GDM1 (cell line): Measurements from ENCODE around the gene PACS2.
"Not testable (repeated sequence)": the region's sequence is repeated elsewhere in the genome, so short reads cannot be mapped to it uniquely, and the experiment has no call there.

ENCODE experiments used
- DNase-seq: peaks from one replicate; lab custom pipeline; 2025; lab: John Stamatoyannopoulos, UW

Gene PACS2

GRCh38 chr14:105315941-105316576 lies 1.5 kb downstream of the PACS2 start:
- DNase-seq = no peak

GRCh38 chr14:105316577-105316941 lies 2.0 kb downstream of the PACS2 start:
- DNase-seq = no peak

GRCh38 chr14:105316968-105317510 lies 2.5 kb downstream of the PACS2 start:
- DNase-seq = no peak

GRCh38 chr14:105317546-105317945 lies 3.0 kb downstream of the PACS2 start:
- no peak for DNase-seq

GRCh38 chr14:105322791-105323556 lies 8.4 kb downstream of the PACS2 start:
- no peak for DNase-seq

GRCh38 chr14:105323663-105324062 lies 9.1 kb downstream of the PACS2 start:
- DNase-seq = no peak

GRCh38 chr14:105324080-105324778 lies 9.7 kb downstream of the PACS2 start:
- no peak for DNase-seq

- no peak for DNase-seq
Measured at GRCh38 chr14:105324871-105325270, 10.3 kb downstream of the PACS2 start.

GRCh38 chr14:105325303-105325702 lies 10.8 kb downstream of the PACS2 start:
- DNase-seq = no peak

- DNase-seq = no peak
Measured at GRCh38 chr14:105325716-105326567, 11.4 kb downstream of the PACS2 start.

GRCh38 chr14:105326568-105326867 lies 12.0 kb downstream of the PACS2 start:
- no peak for DNase-seq

- DNase-seq = no peak
Measured at GRCh38 chr14:105326891-105327694, 12.5 kb downstream of the PACS2 start.

GRCh38 chr14:105327695-105328045 lies 13.1 kb downstream of the PACS2 start:
- DNase-seq = not testable (repeated sequence)

- DNase-seq = no peak
Measured at GRCh38 chr14:105328070-105328677, 13.6 kb downstream of the PACS2 start.

GRCh38 chr14:105328678-105329390 lies 14.3 kb downstream of the PACS2 start:
- no peak for DNase-seq

GRCh38 chr14:105329411-105330150 lies 15.0 kb downstream of the PACS2 start:
- DNase-seq = no peak

GRCh38 chr14:105330491-105330895 lies 15.9 kb downstream of the PACS2 start:
- no peak for DNase-seq

GRCh38 chr14:105331575-105332349 lies 17.2 kb downstream of the PACS2 start:
- DNase-seq = no peak
